MM.1S (cell line): ENCODE data around the gene RPS6KC1.

Experiments used
- DNase-seq: peaks from one replicate; pipeline ENCODE4 v3.0.0-alpha.2; 2015
- H2AFZ ChIP-seq: fragments of 300-600 bp; sonication (generic); 2 replicates; pipeline ENCODE4 v1.6.0; 2016; ENCODE audit warnings: antibody characterized with exemption, low read length
- H3F3A ChIP-seq: fragments of 300-600 bp; sonication (generic); 2 replicates; pipeline ENCODE4 v1.6.1; 2016; ENCODE audit warnings: mild to moderate bottlenecking, antibody characterized with exemption, low read length, moderate library complexity, mixed read lengths; ENCODE audit not compliant: insufficient read depth
- H3K27ac ChIP-seq: fragments of 300-600 bp; sonication (generic); 2 replicates; pipeline ENCODE4 v1.5.1; 2016; ENCODE audit warnings: mild to moderate bottlenecking, low read length
- H3K27me3 ChIP-seq: fragments of 300-600 bp; sonication (generic); replicated peaks from 2 replicates; pipeline ENCODE4 v1.6.0; 2016; ENCODE audit warnings: low read length; ENCODE audit not compliant: insufficient read depth
- H3K36me3 ChIP-seq: fragments of 300-600 bp; sonication (generic); replicated peaks from 2 replicates; pipeline ENCODE4 v1.6.1; 2016; ENCODE audit warnings: mild to moderate bottlenecking, low read length, mixed read lengths; ENCODE audit not compliant: insufficient read depth
- H3K4me1 ChIP-seq: fragments of 300-600 bp; sonication (generic); 2 replicates; pipeline ENCODE4 v1.6.1; 2016; ENCODE audit warnings: low read length, mixed read lengths
- H3K4me2 ChIP-seq: fragments of 300-600 bp; sonication (generic); 2 replicates; pipeline ENCODE4 v1.6.0; 2016; ENCODE audit warnings: low read depth, low read length
- H3K4me3 ChIP-seq: fragments of 300-600 bp; sonication (generic); 2 replicates; pipeline ENCODE4 v1.5.1; 2016; ENCODE audit warnings: low read length, mixed read lengths
- H3K79me2 ChIP-seq: fragments of 300-600 bp; sonication (generic); 2 replicates; pipeline ENCODE4 v1.6.1; 2016; ENCODE audit warnings: mixed run types, low read length, mixed read lengths
- H3K9ac ChIP-seq: fragments of 300-600 bp; sonication (generic); 2 replicates; pipeline ENCODE4 v1.6.1; 2016; ENCODE audit warnings: low read length, mixed read lengths
- H3K9me2 ChIP-seq: fragments of 300-600 bp; sonication (generic); replicated peaks from 2 replicates; pipeline ENCODE4 v1.6.1; 2016; ENCODE audit warnings: mild to moderate bottlenecking, low read length, mixed read lengths; ENCODE audit not compliant: insufficient read depth
- H3K9me3 ChIP-seq: fragments of 300-600 bp; sonication (generic); replicated peaks from 2 replicates; pipeline ENCODE4 v1.6.1; 2016; ENCODE audit warnings: mild to moderate bottlenecking, low read length, mixed read lengths; ENCODE audit not compliant: insufficient read depth
- H4K20me1 ChIP-seq: fragments of 300-600 bp; sonication (generic); 2 replicates; pipeline ENCODE4 v1.6.1; 2016; ENCODE audit warnings: mild to moderate bottlenecking, low read length, moderate library complexity, mixed read lengths; ENCODE audit not compliant: insufficient read depth
- EZH2 ChIP-seq: fragments of 300-600 bp; sonication (generic); optimal IDR thresholded peaks from 2 replicates; pipeline ENCODE3; 2017; ENCODE audit warnings: low read depth, mild to moderate bottlenecking, antibody characterized with exemption, low read length, mixed read lengths
- EZH2phosphoT487 ChIP-seq: fragments of 300-600 bp; sonication (generic); IDR thresholded peaks from 2 replicates; pipeline ENCODE4 v1.6.1; 2018; ENCODE audit warnings: antibody characterized with exemption, low read length
- TF ChIP-seq, protein P1 (sequence below): fragments of 300-600 bp; sonication (generic); IDR thresholded peaks from 2 replicates; pipeline ENCODE4 v1.5.1; 2016; ENCODE audit warnings: antibody characterized with exemption, low read length, mixed read lengths

Gene RPS6KC1

DNA sequence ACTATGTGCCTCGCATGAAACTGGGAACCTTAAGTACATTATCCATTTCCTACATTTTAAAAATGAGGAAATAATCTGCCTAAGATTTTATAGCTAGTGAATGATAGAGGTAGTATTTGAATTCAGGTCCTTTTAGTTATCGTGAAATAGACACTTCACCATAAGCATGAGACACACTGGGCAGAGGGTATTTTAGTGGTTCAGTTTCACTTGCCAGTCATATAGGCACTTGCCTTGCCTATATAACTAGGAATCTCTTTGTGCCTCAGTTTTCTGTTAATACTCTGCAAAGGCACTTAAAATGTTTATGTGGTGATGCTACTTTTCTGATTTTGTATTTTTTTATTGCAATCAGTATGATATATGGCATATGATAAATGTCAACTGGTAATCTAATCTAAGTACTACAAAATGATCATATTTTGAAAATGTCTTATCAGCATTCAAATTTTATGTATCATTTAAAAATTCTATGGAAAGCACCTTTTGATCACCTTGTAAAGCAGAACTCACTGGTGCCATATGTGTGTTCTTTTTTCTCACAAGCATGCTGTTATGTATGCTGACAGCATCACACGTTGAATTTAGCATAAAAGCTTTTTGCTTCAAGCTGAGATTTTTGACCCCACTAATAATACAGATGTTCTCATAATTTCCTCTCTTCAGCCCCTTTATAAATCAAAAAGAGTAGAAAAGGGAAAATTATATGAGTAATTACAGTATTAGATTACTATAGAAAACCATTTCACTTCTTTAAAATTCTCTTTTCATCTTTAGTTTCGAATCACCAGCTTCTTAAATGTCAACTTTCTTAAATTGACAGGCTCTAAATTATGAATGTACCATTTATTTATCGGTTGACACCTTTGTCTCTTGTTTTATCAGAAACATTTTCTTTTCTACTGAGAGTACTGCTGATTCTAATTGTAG lies 52.6 kb downstream of the RPS6KC1 start:
- no peaks in the 10 kb centered on the region for H3K36me3 ChIP-seq
- H4K20me1 ChIP-seq, result no peaks in the 10 kb centered on the region
- H3K9me2 ChIP-seq, result no peaks in the 10 kb centered on the region
- no peak overlapping the region for H3K4me3 ChIP-seq
- no peaks in the 10 kb centered on the region for H3K9me3 ChIP-seq
- no peak overlapping the region for H3K9ac ChIP-seq
- no peak overlapping the region for H2AFZ ChIP-seq
- no peaks in the 10 kb centered on the region for H3F3A ChIP-seq
- no peak overlapping the region for H3K4me2 ChIP-seq
- no peaks in the 10 kb centered on the region for H3K79me2 ChIP-seq
- no peak for DNase-seq
- H3K27ac ChIP-seq, result no peak overlapping the region
- TF ChIP-seq, protein P1, sequence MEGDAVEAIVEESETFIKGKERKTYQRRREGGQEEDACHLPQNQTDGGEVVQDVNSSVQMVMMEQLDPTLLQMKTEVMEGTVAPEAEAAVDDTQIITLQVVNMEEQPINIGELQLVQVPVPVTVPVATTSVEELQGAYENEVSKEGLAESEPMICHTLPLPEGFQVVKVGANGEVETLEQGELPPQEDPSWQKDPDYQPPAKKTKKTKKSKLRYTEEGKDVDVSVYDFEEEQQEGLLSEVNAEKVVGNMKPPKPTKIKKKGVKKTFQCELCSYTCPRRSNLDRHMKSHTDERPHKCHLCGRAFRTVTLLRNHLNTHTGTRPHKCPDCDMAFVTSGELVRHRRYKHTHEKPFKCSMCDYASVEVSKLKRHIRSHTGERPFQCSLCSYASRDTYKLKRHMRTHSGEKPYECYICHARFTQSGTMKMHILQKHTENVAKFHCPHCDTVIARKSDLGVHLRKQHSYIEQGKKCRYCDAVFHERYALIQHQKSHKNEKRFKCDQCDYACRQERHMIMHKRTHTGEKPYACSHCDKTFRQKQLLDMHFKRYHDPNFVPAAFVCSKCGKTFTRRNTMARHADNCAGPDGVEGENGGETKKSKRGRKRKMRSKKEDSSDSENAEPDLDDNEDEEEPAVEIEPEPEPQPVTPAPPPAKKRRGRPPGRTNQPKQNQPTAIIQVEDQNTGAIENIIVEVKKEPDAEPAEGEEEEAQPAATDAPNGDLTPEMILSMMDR, result no peak
- TF ChIP-seq EZH2 (no peak), EZH2phosphoT487 (no peak)
- H3K4me1 ChIP-seq, result peaks cover 14% of the 10 kb centered on the region
- H3K27me3 ChIP-seq, result no peaks in the 10 kb centered on the region

DNA sequence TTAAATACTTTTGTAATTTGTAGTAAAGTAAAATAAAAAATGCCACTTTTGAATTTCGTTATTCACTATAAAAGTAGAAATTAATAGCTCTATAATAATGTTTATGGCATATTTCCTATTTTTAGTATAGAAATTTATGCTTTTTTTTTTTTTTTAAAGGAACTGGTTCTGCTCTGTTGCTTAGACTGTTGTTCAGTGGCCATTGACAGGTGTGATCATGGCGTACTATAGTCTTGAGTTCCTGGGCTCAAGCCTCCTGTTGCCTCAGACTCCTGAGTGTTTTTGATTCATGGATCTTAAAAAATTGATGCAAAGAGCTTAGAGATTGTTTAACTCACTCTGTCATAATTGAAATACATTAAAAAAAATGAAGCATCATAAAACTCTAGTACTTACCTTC lies 53.6 kb downstream of the RPS6KC1 start:
- no peaks in the 10 kb centered on the region for H3K27me3 ChIP-seq
- no peak for DNase-seq
- H3K4me1 ChIP-seq, result peaks cover 12% of the 10 kb centered on the region
- no peak overlapping the region for H3K4me2 ChIP-seq
- no peaks in the 10 kb centered on the region for H3K79me2 ChIP-seq
- no peak for TF ChIP-seq EZH2
- H3K4me3 ChIP-seq, result no peak overlapping the region
- H2AFZ ChIP-seq, result no peak overlapping the region
- no peaks in the 10 kb centered on the region for H3K9me3 ChIP-seq
- no peaks in the 10 kb centered on the region for H3K9me2 ChIP-seq
- no peak overlapping the region for H3K9ac ChIP-seq
- no peaks in the 10 kb centered on the region for H4K20me1 ChIP-seq
- H3F3A ChIP-seq, result no peaks in the 10 kb centered on the region
- no peaks in the 10 kb centered on the region for H3K36me3 ChIP-seq
- no peak overlapping the region for H3K27ac ChIP-seq

DNA sequence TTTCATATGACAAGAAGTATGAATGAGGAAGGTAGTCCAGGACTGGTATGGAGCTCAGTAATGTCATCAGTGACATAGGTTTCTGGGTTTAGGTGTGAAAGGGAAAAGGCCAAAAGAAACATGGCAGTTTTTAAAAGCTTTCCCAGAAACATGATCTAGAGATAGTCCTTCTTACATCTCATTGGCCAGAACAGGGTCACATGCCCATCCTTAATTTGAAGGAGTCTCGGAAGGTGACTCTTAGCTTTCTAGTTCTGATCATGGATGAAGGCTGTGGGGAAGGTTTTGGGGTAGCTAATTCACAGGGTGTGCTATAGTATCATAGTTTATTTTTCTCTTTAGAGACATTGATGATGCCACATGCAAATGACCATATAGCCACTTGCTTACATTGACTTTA lies 55.3 kb downstream of the RPS6KC1 start:
- Histone ChIP-seq H3K4me1 (peaks cover 19% of the 10 kb centered on the region), H3K79me2 (no peaks in the 10 kb centered on the region), H4K20me1 (no peaks in the 10 kb centered on the region), H3K9me2 (no peaks in the 10 kb centered on the region), H3K27ac (no peak overlapping the region), H3K27me3 (no peaks in the 10 kb centered on the region), H3K4me2 (no peak overlapping the region), H3K9ac (no peak overlapping the region), H3K9me3 (no peaks in the 10 kb centered on the region), H2AFZ (no peak overlapping the region), H3F3A (peaks cover 14% of the 10 kb centered on the region), H3K36me3 (no peaks in the 10 kb centered on the region), H3K4me3 (no peak overlapping the region)
- TF ChIP-seq EZH2phosphoT487 (no peak), EZH2 (no peak)
- TF ChIP-seq, protein P1, result no peak
- DNase-seq, result no peak

DNA sequence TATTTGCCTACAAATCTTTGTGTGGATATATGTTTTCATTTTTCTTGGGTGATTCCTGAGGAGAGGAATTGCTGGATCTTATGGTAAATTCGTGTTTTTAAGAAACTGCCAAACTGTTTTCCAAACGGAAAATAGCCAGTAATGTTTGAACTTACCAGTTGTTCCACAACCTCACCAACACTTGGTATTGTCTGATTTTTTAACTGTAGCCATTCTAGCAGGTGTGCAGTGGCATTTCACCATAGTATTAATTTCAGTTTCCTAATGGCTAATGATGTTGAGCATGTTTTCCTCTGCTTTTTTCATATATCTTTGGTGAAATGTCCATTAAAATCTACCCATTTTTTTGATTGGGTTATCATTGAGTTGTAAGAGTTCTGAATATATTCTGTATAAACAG lies 56.6 kb downstream of the RPS6KC1 start:
- TF ChIP-seq EZH2phosphoT487 (no peak), EZH2 (no peak)
- TF ChIP-seq, protein P1, result no peak
- H3F3A ChIP-seq, result peaks cover 18% of the 10 kb centered on the region
- no peak overlapping the region for H3K4me2 ChIP-seq
- no peak overlapping the region for H3K27ac ChIP-seq
- H2AFZ ChIP-seq, result no peak overlapping the region
- no peaks in the 10 kb centered on the region for H3K27me3 ChIP-seq
- H3K9me2 ChIP-seq, result no peaks in the 10 kb centered on the region
- DNase-seq, result no peak
- no peak overlapping the region for H3K4me3 ChIP-seq
- peaks cover 23% of the 10 kb centered on the region for H3K4me1 ChIP-seq
- no peak overlapping the region for H3K9ac ChIP-seq
- H3K36me3 ChIP-seq, result no peaks in the 10 kb centered on the region
- no peaks in the 10 kb centered on the region for H4K20me1 ChIP-seq
- no peaks in the 10 kb centered on the region for H3K9me3 ChIP-seq
- H3K79me2 ChIP-seq, result no peaks in the 10 kb centered on the region
